ENCODE measurements around the gene IDH3B.

Gene IDH3B

DNA sequence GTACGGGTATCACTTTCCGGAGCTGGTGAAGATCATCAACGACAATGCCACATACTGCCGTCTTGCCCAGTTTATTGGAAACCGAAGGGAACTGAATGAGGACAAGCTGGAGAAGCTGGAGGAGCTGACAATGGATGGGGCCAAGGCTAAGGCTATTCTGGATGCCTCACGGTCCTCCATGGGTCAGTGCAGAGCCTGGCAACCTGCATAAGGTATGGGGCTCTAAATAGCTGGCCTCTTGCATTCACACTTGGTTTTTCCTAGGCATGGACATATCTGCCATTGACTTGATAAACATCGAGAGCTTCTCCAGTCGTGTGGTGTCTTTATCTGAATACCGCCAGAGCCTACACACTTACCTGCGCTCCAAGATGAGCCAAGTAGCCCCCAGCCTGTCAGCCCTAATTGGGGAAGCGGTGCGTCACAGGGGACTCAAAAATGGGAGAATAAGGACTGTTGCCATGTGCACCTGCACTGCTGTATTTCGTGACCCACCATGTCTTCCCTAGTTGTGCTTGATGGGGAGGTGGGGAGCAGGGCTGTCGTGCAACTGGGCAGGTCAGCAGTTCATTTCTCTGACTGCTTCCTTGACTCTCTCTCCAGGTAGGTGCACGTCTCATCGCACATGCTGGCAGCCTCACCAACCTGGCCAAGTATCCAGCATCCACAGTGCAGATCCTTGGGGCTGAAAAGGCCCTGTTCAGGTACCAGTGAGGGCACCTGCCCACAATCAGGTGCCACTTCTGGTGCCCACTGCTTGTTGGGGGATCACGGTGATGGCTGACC, 8.5 kb downstream of the IDH3B start:
- DNase-seq = no peak

DNA sequence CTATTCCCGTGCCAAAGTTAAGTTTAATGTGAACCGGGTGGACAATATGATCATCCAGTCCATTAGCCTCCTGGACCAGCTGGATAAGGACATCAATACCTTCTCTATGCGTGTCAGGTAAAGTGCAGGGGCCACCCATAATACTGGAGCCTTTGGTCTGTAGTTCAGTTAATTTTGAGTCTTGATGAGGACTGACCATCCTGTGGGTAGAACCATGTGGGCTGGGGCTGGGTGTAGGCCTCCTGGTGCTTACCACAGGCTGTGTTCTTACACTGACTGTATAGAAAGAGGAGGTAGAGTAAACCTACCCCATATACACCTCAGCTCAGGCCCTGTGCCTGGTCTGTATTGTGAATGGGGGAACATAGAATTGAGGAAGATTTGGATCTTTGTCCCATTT, 9.2 kb downstream of the IDH3B start:
- DNase-seq = no peak

DNA sequence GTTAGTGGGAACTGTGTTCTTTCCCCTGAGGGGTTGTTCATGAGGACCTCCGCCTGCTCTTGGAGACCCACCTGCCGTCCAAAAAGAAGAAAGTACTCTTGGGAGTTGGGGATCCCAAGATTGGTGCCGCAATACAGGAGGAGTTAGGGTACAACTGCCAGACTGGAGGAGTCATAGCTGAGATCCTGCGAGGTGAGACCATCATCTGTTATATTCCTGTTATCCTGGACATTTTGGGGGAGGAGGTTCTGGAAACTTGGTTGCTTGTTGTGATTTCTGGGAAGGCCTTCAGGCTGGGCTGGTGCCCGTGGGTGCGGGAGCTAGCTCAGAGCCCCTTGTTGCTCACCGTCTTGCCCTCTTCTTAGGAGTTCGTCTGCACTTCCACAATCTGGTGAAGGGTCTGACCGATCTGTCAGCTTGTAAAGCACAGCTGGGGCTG, 9.6 kb downstream of the IDH3B start:
- DNase-seq = no peak

DNA sequence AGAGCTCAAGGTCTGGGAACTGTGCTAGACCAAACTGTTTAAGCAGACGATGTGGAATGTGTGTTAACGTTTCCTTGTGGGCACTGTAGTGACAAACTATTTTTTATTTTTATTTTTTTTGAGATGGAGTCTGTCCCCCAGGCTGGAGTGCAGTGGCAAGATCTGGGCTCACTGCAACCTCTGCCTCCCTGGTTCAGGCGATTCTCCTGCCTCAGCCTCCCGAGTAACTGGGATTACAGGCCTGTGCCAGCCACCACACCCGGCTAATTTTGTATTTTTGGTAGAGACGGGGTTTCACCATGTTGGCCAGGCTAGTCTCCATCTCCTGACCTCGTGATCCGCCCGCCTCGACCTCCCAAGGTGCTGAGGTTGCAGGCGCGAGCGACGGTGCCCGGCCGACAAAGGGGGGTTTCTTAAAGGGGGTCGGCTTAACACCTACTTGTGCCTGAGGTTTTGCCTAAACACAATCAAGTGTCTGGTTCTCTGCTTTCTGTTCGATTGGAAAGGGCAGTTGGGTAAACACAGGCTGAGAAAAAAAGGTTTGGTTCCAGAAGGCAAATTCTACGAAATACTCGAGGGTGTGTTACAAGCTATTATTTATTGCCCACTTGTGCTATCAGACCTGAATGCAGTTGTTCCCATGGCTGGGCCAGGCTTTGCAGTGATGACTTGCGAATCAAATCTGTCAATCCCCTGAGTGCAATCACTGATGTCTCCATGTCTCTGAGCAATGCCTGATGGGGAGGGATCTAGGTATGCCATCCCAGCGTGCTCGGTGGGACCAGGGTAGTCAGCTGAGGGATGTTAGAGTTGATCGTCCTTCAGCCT, 10.2 kb downstream of the IDH3B start:
- DNase-seq = no peak

DNA sequence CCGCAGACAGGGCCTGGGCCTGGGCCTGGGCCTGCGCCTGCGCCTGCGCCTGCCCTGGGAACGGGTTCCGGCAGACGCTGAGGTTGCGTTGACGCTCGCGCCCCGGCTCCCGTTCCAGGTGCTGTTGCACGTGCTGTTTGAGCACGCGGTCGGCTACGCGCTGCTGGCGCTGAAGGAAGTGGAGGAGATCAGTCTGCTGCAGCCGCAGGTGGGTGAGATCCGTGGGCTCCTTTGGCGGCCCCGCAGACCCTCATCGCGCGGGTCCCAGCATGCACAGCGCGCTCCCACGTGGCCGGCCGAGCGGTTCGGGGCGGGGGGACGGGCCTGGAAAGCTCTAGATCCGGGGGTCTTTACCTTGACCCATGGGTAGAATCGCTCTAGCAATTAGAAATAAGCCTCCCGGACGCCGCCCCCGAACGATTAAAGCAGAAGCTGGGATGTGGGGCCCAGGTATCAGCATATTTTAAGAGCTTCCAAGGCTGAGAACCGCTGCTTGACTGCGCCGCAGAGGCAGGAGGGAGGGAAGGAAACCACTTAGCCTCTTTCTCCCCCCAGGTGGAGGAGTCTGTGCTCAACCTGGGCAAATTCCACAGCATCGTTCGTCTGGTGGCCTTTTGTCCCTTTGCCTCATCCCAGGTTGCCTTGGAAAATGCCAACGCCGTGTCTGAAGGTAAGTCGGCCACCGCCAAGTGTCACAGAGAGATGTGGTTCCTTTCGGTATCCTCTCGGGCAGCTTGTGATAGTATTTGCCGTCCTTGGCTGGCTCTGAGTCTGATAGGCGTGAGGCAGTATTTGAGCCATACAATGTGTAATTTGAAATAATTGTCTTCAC, 11.1 kb downstream of the IDH3B start:
- DNase-seq = no peak

DNA sequence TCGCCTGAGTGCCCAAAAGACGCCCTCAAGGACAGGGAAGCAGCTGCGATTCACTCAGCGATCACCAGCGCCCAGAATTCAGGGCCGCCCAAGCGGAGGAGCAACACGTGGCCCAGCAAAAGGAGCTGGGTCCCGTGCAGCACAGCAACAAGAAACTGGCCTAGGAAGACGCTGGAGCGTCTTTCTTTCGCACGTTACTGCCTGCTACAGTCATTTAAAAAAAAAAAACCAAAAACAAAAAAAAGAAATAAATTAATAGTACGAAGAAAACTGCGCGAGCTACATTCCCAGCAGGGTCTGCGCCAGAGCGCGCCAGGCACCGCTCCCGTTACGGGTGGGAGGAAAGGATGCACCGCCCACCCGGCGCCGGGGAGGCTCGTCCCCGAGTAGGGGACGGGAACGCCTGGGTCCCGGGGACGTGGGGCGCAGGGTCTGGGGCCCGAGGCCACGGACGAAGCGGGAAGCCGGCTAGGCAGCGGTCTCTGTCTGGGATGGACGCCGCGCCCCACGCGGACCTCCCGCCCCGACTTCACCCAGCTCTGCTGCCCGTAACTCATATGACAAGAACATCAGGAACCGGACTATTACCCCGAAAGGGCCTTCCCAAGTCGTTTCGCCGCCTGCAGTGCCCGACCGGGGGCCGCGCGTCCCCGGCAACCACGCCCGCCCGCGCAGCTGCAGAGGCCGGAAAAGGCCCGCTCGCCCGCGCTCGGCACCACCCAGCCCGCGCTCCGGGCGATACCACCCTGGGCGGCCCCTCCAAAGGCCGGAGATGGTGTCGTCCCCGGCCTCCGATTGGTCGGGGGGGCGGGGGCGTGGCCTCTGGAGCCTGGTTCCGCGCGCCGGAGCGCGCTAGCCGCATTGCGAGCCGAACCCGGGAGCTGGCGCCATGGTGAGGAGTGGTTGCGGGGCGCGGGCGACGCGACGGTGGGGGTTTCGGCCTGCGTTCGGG, 12.0 kb downstream of the IDH3B start, which contains the start of gene NOP56:
TSS of gene NOP56 (plus strand) at position 861 of the 952 bp plus-strand sequence. CDS start at position 890, 29 bp downstream.
- peak; percentile 94 for DNase-seq

DNA sequence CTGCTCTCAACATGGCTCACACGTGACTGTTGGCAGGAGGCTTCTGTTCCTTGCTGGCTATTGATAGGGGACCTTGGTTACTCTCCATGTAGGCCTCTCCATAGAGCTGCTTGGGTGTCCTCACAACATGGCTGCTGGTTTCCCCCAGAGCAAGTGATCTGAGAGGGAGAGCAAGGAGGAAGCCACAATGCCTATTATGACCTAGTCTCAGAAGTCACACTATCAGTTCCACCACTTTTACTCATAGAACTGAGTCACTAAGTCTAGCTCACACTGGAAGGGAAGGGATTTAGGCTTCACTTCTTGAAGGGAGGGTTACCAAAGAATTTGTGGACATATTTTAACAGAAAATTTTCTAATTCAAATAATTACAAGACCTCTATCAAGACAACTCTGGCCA, 20.3 kb downstream of the IDH3B start:
- no peak for DNase-seq

DNA sequence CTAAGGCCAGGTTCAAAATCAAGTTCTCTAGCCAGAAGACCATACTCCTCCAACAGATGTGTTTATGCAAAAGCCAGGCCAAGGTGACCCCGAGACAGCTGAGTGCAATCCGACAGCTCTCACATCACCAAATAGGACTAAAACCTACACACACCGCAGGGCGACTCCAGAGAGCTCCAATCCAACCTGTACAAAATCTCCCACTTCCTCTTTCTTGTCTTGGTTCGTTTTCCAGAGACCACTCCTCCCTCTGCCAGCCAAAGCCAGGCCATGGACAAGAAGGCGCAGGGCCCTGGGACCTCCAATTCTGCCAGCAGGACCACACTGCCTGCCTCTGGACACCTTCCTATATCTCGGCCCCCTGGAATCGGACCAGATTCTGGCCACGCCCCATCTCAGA, 23.1 kb downstream of the IDH3B start:
- no peak for DNase-seq

DNA sequence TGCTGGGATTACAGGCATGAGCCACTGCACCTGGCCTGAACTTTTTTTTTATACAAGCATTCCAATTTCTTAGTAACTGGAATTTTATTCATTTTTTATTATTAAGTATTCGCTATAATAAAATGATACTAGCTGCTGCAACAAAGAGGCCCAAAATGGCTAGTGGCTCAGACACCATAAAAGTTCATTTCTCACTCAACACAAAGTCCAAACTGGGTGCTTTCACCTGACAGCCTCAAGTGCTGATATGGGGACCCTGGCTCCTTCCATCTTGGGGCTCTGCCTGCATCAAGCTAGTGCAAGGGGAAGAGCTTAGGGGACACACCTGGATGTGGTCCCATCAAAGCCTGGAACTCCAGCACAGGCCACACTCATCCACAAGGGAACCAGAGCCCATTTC, 23.8 kb downstream of the IDH3B start:
- no peak for DNase-seq

DNA sequence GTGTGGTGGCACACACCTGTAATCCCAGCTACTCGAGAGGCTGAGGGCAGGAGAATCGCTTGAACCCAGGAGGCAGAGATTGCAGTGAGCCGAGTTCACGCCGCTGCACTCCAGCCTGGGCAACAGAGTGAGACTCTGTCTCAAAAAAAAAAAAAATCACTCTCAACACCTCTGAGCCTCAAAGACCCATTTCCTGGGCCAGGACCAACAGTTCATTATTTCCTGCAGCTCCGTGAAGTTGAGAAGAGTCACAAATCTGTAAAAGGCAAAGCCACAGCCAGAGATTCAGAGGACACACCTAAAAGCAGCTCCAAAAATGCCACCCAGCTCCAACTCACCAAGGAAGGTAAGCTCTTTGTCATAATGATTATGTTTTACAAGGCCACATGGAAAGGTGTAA, 26.8 kb downstream of the IDH3B start:
- DNase-seq = peak; percentile 16

DNA sequence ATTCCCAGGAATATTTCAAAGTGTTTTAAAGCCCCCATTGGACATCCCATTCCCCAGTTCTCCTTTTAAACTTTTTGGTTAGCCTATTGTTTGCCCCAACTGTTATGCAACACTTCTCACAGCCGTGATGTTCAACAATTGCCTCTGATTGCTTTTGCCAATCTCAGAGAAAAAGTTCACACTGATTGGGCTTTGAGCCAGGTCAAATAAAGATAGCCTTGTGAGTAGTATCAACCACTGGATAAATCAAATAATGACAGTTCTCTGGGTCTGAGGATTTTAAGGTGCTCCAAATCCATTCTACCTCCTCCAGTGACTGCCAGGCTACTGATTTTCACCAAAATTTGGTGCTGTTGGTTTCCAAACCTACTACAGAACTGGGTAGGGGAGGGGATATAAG, 30.6 kb downstream of the IDH3B start:
- no peak for DNase-seq

DNA sequence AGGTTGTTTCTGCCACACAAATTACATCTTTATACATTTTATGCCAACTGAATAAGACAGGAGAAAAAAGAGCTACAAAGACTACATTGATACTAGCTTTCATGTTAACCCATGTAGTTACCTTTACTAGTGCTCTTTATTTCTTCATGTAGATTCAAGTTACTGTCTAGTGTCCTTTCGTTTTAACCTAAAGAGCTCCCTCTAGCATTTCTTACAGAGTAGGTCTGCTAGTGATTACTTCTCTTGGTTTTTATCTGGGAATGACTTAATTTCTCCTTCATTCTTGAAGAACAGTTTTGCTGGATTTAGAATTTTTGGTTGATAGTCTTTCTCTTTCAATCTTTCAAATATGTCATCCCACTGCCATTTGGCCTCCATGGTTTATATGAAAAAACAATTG, 32.8 kb downstream of the IDH3B start:
- no peak for DNase-seq

DNA sequence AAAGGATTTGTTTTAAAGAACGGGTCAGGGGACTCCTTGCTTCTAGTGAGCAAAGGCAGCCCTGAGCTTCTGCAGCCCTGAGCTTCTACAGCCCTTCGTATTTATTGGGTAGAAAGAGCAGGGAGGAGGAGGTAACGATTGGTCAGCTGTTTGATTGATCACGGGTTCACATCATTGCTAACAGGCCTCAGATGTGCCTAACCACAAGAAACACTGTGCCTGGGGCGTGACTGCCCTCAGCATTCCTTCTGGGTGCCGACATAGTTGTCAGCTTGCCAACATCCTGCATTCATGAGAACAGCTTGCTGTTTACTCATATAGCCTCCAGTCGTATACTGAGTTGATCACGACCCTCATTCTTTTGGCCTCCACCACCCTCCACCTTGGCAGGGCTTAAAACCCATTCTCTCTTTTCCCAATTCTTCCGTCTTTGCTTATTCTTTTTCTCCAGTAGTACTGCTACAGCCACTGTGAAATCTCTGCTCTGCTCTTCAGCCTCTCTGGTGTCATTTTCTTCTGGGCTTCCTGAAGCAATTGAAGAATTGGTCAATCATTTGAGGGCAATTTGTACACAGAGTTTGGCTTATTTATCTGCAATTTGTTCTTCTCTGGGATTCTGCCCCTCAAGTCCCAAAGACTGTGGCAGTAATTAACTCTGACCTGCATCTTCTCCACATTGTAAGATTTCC, 37.0 kb downstream of the IDH3B start:
- DNase-seq = no peak

DNA sequence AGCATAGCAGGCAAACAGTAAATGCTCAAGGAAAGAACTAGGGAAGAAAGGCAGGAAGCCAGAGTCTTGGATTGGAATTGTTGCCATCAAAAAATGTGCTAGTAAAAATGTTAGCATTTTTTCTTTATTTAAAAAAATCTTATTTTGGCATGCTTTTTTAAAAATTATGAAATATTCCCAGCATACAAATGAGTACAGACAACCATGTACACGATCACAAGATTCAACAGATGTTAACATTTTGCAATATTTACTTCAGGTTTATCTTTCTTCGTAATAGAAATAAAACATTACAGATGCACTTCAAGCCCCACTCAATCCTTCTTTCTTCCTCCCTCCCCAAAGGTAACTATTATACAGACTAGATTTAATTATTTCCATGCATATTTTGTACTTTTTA, 39.0 kb downstream of the IDH3B start:
- no peak for DNase-seq

DNA sequence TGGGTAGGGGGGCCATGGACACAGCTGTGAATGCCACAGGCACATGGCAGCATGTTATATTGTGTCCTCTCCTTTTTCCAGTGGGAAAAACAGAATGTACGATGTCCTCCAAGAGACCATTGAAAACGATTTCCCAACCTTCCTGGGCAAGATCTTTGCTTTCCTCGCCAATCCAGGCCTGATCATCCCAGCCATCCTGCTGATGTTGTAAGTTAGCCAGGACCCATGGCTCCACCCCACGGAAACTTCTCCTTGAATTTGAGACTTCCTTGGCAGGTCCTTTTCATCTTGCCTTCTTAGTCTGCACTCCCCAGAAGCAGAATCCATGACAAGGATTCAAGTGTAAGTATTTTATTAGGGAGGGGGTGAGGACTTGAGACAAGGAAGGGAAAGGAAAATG, 39.8 kb downstream of the IDH3B start:
- DNase-seq = no peak

DNA sequence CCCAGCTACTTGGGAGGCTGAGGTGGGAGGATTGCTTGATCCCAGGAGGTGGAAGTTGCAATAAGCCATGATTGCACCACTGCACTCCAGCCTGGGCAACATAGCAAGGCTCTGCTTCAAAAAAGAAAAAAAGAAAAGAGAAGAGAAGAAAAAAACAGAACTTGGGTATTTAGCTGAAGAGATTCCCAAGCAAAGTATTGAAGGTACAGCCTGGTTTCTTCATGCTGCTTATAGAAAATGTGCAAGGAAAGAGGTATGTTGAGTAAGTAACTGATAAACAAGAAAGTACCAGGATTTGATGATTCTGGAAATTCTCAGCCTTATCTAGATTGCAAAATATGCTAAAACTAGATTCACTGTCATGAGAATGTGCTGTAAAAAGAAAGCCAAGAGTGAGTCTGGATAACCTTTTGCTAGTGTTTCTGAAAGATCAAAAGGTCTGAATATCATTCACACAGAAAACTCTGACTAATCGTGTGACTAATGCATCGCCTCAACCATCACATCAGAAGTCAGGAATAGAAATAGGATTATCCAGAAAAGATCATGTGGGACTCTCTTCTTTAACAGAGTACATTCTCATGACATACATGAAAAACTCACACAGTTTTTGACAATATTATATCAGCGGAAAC, 43.9 kb downstream of the IDH3B start:
- DNase-seq = no peak

DNA sequence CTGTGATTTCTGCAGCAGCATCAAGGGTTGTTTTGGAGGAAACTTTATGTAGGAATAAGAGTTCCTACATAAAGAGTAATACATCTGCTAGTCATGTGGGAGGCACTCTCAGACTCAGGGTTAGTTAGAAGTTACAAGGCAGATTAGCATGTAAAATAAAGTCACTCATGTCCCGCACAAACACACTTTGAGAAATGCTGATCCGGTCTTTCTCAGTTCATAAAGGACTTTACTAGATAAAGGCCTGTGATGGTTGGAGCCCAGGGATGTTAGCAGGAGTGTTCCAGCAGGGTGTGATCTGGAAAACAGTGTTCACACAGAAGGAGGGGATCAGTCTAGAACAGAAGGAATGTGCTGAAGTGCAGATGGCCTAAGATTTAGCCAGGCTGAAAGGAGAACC, 44.7 kb downstream of the IDH3B start:
- no peak for DNase-seq

DNA sequence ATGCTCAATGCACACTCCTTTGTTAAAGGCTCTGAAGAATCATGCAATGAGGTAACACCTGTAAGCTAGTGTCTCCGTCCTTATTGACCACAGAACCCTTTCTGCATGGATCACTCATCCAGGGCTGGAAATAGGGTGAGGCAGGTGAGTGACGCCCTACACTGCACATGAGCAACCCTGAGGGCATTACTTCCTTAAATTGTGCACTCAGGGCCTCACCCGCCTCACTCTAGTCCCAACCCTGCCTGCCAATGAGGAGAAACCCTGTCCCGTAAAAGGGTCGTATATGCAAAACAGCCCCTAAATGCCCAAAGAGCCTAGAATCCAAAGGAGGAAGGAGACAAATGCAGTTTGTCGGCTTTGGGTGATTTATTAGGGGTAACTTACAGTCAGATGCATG, 45.2 kb downstream of the IDH3B start:
- no peak for DNase-seq

DNA sequence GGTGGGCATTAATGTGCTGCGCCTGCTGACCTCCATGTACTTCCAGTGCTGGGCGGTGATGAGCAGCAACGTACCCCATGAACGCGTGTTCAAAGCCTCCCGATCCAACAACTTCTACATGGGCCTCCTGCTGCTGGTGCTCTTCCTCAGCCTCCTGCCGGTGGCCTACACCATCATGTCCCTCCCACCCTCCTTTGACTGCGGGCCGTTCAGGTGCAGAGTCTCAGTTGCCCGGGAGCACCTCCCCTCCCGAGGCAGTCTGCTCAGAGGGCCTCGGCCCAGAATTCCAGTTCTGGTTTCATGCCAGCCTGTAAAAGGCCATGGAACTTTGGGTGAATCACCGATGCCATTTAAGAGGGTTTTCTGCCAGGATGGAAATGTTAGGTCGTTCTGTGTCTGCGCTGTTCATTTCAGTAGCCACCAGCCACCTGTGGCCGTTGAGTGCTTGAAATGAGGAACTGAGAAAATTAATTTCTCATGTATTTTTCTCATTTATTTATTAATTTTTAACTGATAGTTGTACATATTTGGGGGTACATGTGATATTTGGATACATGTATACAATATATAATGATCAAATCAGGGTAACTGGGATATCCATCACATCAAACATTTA, 46.8 kb downstream of the IDH3B start:
- no peak for DNase-seq

DNA sequence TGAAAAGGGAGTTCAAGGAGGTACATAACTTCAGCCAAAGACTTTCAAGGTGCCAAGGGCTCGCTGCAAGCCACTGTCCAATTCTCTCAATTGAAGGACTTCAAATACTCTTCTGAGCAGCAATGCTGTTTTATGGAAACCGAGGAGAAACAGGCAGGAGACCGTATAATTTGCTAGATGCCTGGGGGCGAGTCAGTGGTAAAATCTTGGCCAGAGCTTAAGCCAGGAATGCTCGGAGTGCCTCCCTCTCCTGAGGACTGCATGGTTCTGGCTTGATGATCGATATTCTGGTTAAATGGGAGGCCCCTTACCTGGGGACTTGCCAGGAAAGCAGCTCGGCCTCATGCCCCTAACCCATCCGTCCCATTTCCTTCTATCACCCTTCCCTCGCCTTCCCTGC, 47.4 kb downstream of the IDH3B start:
- no peak for DNase-seq

DNA sequence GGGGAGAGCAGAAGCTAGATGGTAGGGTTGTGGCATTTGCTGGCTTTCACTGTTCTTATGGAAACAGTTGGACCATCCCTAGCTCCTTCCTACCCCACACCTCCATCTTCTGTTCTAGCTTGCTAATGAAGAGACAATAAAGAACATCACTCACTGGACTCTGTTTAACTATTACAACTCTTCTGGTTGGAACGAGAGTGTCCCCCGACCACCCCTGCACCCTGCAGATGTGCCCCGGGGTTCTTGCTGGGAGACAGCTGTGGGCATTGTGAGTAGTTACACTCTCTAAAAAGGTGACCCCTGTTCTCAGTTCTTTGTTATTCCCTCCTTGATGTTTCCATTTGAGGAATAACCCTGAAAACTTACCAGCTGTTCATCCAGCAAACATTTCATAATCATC, 51.9 kb downstream of the IDH3B start:
- DNase-seq = no peak

All from activated gamma-delta T cell treated with Interleukin-2 at 50 U/mL for 16 hours (primary cell).